Hepatocyte (in vitro differentiated cells): ENCODE data around the gene MAN2A1. TPM values are rescaled to one million over a fixed set of nuclear protein-coding genes. Genes with fewer than 3 reads are reported as not detected.

Source experiments
- DNase-seq: peaks from one replicate; pipeline ENCODE4 v3.0.0-alpha.2; 2016; ENCODE audit warnings: low spot score
- H2AFZ ChIP-seq: fragments of 200-600 bp; sonication (generic); 2 replicates; pipeline ENCODE4 v1.6.0; 2016; ENCODE audit warnings: antibody characterized with exemption, mild to moderate bottlenecking
- H3K27ac ChIP-seq: fragments of 200-600 bp; sonication (generic); 2 replicates; pipeline ENCODE4 v1.5.1; 2016; ENCODE audit warnings: mild to moderate bottlenecking
- H3K27me3 ChIP-seq: fragments of 200-600 bp; sonication (generic); 2 replicates; pipeline ENCODE4 v1.6.1; 2016
- H3K36me3 ChIP-seq: fragments of 200-600 bp; sonication (generic); replicated peaks from 2 replicates; pipeline ENCODE4 v1.5.1; 2016; ENCODE audit warnings: low read depth; ENCODE audit not compliant: insufficient read depth
- H3K4me1 ChIP-seq: fragments of 200-600 bp; sonication (generic); 2 replicates; pipeline ENCODE4 v1.5.1; 2016; ENCODE audit warnings: mild to moderate bottlenecking, moderate library complexity; ENCODE audit not compliant: insufficient read depth
- H3K4me2 ChIP-seq: fragments of 200-600 bp; sonication (generic); 2 replicates; pipeline ENCODE4 v1.6.0; 2016
- H3K4me3 ChIP-seq: fragments of 200-600 bp; sonication (generic); 2 replicates; pipeline ENCODE4 v1.5.1; 2016; ENCODE audit warnings: mild to moderate bottlenecking
- H3K79me2 ChIP-seq: fragments of 200-600 bp; sonication (generic); 2 replicates; pipeline ENCODE4 v1.6.0; 2017; ENCODE audit warnings: mild to moderate bottlenecking
- H3K9me2 ChIP-seq: fragments of 200-600 bp; sonication (generic); replicated peaks from 2 replicates; pipeline ENCODE4 v1.6.0; 2017; ENCODE audit warnings: mild to moderate bottlenecking; ENCODE audit not compliant: insufficient read depth
- H3K9me3 ChIP-seq: fragments of 200-600 bp; sonication (generic); 2 replicates; pipeline ENCODE4 v1.5.1; 2016; ENCODE audit warnings: low read depth, mild to moderate bottlenecking
- H4K20me1 ChIP-seq: fragments of 200-600 bp; sonication (generic); 2 replicates; pipeline ENCODE4 v1.6.0; 2016; ENCODE audit warnings: mild to moderate bottlenecking; ENCODE audit not compliant: insufficient read depth, poor library complexity, severe bottlenecking
- CTCF ChIP-seq: fragments of 200-600 bp; sonication (generic); IDR thresholded peaks from 2 replicates; pipeline ENCODE4 v1.5.1; 2016; ENCODE audit warnings: antibody characterized with exemption, mild to moderate bottlenecking; ENCODE audit not compliant: poor library complexity
- EZH2 ChIP-seq: fragments of 200-600 bp; sonication (generic); IDR thresholded peaks from 2 replicates; pipeline ENCODE4 v1.6.1; 2016; ENCODE audit warnings: antibody characterized with exemption, mild to moderate bottlenecking, borderline replicate concordance
- EZH2phosphoT487 ChIP-seq: fragments of 200-600 bp; sonication (generic); IDR thresholded peaks from one replicate; pipeline ENCODE4 v1.6.1; 2018; ENCODE audit warnings: antibody characterized with exemption, mild to moderate bottlenecking, low read depth, moderate library complexity; ENCODE audit not compliant: unreplicated experiment, severe bottlenecking
- WGBS: methylation state at CpG from one replicate; pipeline ENCODE4 v1.1.6; 2016; ENCODE audit warnings: low lambda C conversion rate; ENCODE audit errors: missing lambda C conversion rate; 5-methylcytosine and 5-hydroxymethylcytosine counted together
- polyA plus RNA-seq: library from polyadenylated mRNA; unstranded; fragments of >200 nt; fragmentation: Nextera tagmentation; extraction: Ambion mirVana; gene quantifications from 2 replicates; pipeline ENCODE4 v1.2.1, GENCODE V29; 2016
- total RNA-seq: library from RNA; depleted of rRNA; stranded (reverse); fragments of >200 nt; gene quantifications from 2 replicates; pipeline ENCODE4 v1.2.3, GENCODE V29; 2014

The MAN2A1 gene
- total and polyA plus RNA-seq, 2 experiments from 2014 or later, result 31.5 to 150 TPM

- Histone ChIP-seq H3K79me2 (no peaks in the 10 kb centered on the region), H3K36me3 (no peaks in the 10 kb centered on the region), H3K4me1 (no peaks in the 10 kb centered on the region), H4K20me1 (no peaks in the 10 kb centered on the region), H3K9me2 (no peaks in the 10 kb centered on the region), H3K9me3 (no peaks in the 10 kb centered on the region), H3K4me3 (no peak overlapping the region), H2AFZ (no peak overlapping the region), H3K27me3 (no peaks in the 10 kb centered on the region), H3K4me2 (no peak overlapping the region), H3K27ac (no peak overlapping the region)
- TF ChIP-seq EZH2phosphoT487, result no peak
- TF ChIP-seq EZH2, result no peak
- no peak for TF ChIP-seq CTCF
- no peak for DNase-seq
- 48% methylated on average over 1 of the region's 1 CpG for WGBS
These were observed 37.6 kb upstream of the MAN2A1 start for GRCh38 chr5:109652096-109652495.

- 71% methylated on average over 2 of the region's 2 CpGs for WGBS
- no peaks in the 10 kb centered on the region for H3K79me2 ChIP-seq
- no peak overlapping the region for H3K27ac ChIP-seq
- no peak for TF ChIP-seq EZH2phosphoT487
- TF ChIP-seq CTCF, result no peak
- no peak for TF ChIP-seq EZH2
- no peaks in the 10 kb centered on the region for H3K4me1 ChIP-seq
- H3K4me2 ChIP-seq, result no peak overlapping the region
- H3K36me3 ChIP-seq, result no peaks in the 10 kb centered on the region
- no peaks in the 10 kb centered on the region for H4K20me1 ChIP-seq
- H3K9me2 ChIP-seq, result no peaks in the 10 kb centered on the region
- no peak for DNase-seq
- H2AFZ ChIP-seq, result no peak overlapping the region
- no peaks in the 10 kb centered on the region for H3K9me3 ChIP-seq
- no peak overlapping the region for H3K4me3 ChIP-seq
- no peaks in the 10 kb centered on the region for H3K27me3 ChIP-seq
These were observed 36.7 kb upstream of the MAN2A1 start for GRCh38 chr5:109653042-109653441.

GRCh38 chr5:109653561-109654239 lies 36.0 kb upstream of the MAN2A1 start:
- WGBS, result 76% methylated on average over 3 of the region's 3 CpGs
- Histone ChIP-seq H3K27ac (no peak overlapping the region), H3K4me1 (no peaks in the 10 kb centered on the region)

More at GRCh38 chr5:109653561-109654239, 36.0 kb upstream of the MAN2A1 start:
- Histone ChIP-seq H3K4me3 (no peak overlapping the region), H3K36me3 (no peaks in the 10 kb centered on the region), H4K20me1 (no peaks in the 10 kb centered on the region), H3K79me2 (no peaks in the 10 kb centered on the region), H2AFZ (no peak overlapping the region), H3K9me3 (no peaks in the 10 kb centered on the region), H3K4me2 (no peak overlapping the region), H3K9me2 (no peaks in the 10 kb centered on the region), H3K27me3 (no peaks in the 10 kb centered on the region)
- TF ChIP-seq CTCF, result no peak
- TF ChIP-seq EZH2phosphoT487, result no peak
- no peak for TF ChIP-seq EZH2
- DNase-seq, result no peak
